K562 (cell line): ENCODE results near the gene PPOX. TPM values are rescaled to one million over a fixed set of nuclear protein-coding genes. Genes with fewer than 3 reads are reported as not detected.

ENCODE experiments used
- ATF1 ChIP-seq, 2 experiments: fragments of 450-650 bp in 1 of 2; IDR thresholded peaks; 2 replicates each; pipeline ENCODE4 v1.6.1; 2016; ENCODE audit warnings: missing compliant biosample characterization in 1 of 2, missing genetic modification characterization in 1 of 2
- BRD4 ChIP-seq: fragments of 200-600 bp; sonication (generic); IDR thresholded peaks from 2 replicates; pipeline ENCODE4 v1.6.1; 2017; ENCODE audit warnings: inconsistent platforms
- CBFA2T2 ChIP-seq: fragments of 450-650 bp; conservative IDR thresholded peaks from 2 replicates; pipeline ENCODE4 v1.6.1; 2017; ENCODE audit warnings: mild to moderate bottlenecking
- CC2D1A ChIP-seq: fragments of 450-650 bp; IDR thresholded peaks from 2 replicates; pipeline ENCODE4 v1.6.1; 2017; ENCODE audit warnings: mild to moderate bottlenecking
- CHD4 ChIP-seq: fragments of 200-600 bp; sonication (generic); IDR thresholded peaks from 3 replicates; pipeline ENCODE4 v1.6.1; 2012; ENCODE audit warnings: low read depth, mild to moderate bottlenecking, mixed read lengths, low read length, inconsistent platforms; ENCODE audit not compliant: insufficient read depth, insufficient replicate concordance, poor library complexity, severe bottlenecking
- DACH1 ChIP-seq: fragments of 450-650 bp; IDR thresholded peaks from 2 replicates; pipeline ENCODE4 v1.6.1; 2018; ENCODE audit not compliant: partially characterized antibody
- HCFC1 ChIP-seq: IDR thresholded peaks from 2 replicates; pipeline ENCODE4 v1.6.1; 2012; ENCODE audit warnings: low read depth, low read length, improper control_type of control experiment
- KAT8 ChIP-seq: fragments of 450-650 bp; IDR thresholded peaks from 2 replicates; pipeline ENCODE4 v1.6.1; 2016; ENCODE audit warnings: low read depth, mild to moderate bottlenecking
- MAFG ChIP-seq: fragments of 450-650 bp; conservative IDR thresholded peaks from 2 replicates; pipeline ENCODE4 v1.6.1; 2016; ENCODE audit warnings: missing genetic modification characterization, missing compliant biosample characterization
- MGA ChIP-seq: fragments of 450-650 bp; IDR thresholded peaks from 2 replicates; pipeline ENCODE4 v1.6.1; 2016; ENCODE audit warnings: mild to moderate bottlenecking, moderate library complexity
- MYC ChIP-seq, 2 experiments: fragments of 250-450 bp in 1 of 2; sonication (Bioruptor Pico) in 1 of 2; IDR thresholded peaks; 2 replicates each; pipeline versions ENCODE4 v1.5.1 to v1.6.1; 2012 to 2021; ENCODE audit warnings: low read depth in 2 of 2, borderline replicate concordance in 1 of 2, improper control_type of control experiment in 1 of 2, low read length in 1 of 2, mild to moderate bottlenecking in 1 of 2, moderate library complexity in 1 of 2
- RBM25 ChIP-seq: fragments of 200-400 bp; formaldehyde crosslinking; IDR thresholded peaks from 2 replicates; pipeline ENCODE4 v1.6.1; 2018; ENCODE audit warnings: low read length, low read depth, moderate library complexity; ENCODE audit not compliant: severe bottlenecking
- ZNF282 ChIP-seq: sonication (generic); formaldehyde crosslinking; IDR thresholded peaks from 2 replicates; pipeline ENCODE4 v1.8.1; 2023; ENCODE audit warnings: missing genetic modification reagents
- polyA plus RNA-seq, 8 experiments: library from polyadenylated mRNA; depleted of rRNA in 4 of 8; stranded (reverse) in 5 of 8; unstranded in 3 of 8; fragments of >200 nt; fragmentation: Nextera tagmentation in 2 of 8; fragmentation: Illumina TruSeq in 1 of 8; extraction: Ambion mirVana in 2 of 8; extraction: Trizol in 1 of 8; gene quantifications; 2 replicates each; pipeline versions ENCODE4 v1.2.1 to v1.2.3, GENCODE V29; 2011 to 2014; ENCODE audit warnings: inconsistent platforms in 1 of 8, missing spikeins in 1 of 8
- total RNA-seq, 7 experiments: library from RNA; depleted of rRNA in 6 of 7; stranded (reverse); fragments of >200 nt in 6 of 7; fragmentation: Illumina TruSeq in 2 of 7; extraction: Trizol in 2 of 7; gene quantifications; 2 replicates each; pipeline versions ENCODE4 v1.2.1 to v1.2.3, GENCODE V29; 2011 to 2021; ENCODE audit warnings: low replicate concordance in 1 of 7
- TF ChIP-seq, protein P1 (sequence below), 2 experiments: fragments of 250-450 bp in 1 of 2; fragments of 450-650 bp in 1 of 2; sonication (Bioruptor Pico) in 1 of 2; IDR thresholded peaks; 2 replicates each; pipeline versions ENCODE4 v1.6.1 to v1.8.0; 2016 to 2021; ENCODE audit warnings: mild to moderate bottlenecking in 2 of 2, moderate library complexity in 2 of 2, missing compliant biosample characterization in 1 of 2, missing genetic modification characterization in 1 of 2

The PPOX gene
- total and polyA plus RNA-seq, 9 of the 15 experiments (the other 6 are each of a cell fraction or from before 2014, with no cell fraction given), result 17.0 to 57.1 (median 38.9) TPM

- TF ChIP-seq KAT8 (no peak), RBM25 (peak; percentile 68), CHD4 (no peak), DACH1 (peak; percentile 47), MGA (peak; percentile 79), CBFA2T2 (peak; percentile 97), BRD4 (no peak; the same call in 1 of the 2 replicates), CC2D1A (peak; percentile 98), ZNF282 (CRISPR knock-in tag) (no peak), MAFG (tag) (no peak), ATF1 (CRISPR knock-in tag; IDR thresholded peaks at IDR 0.05) (no peak), ATF1 (tag; IDR thresholded peaks at IDR 0.05) (peak; percentile 88), HCFC1 (peak; percentile 53), MYC (IDR thresholded peaks at IDR 0.05; ENCODE audit: low read depth, low read length) (peak; percentile 86; the same call in 1 of the 2 replicates), MYC (CRISPR knock-in tag; IDR thresholded peaks at IDR 0.05; ENCODE audit: borderline replicate concordance, low read depth) (peak; percentile 71; the same call in 1 of the 2 replicates)
- TF ChIP-seq, protein P1, sequence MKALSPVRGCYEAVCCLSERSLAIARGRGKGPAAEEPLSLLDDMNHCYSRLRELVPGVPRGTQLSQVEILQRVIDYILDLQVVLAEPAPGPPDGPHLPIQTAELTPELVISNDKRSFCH (CRISPR knock-in tag; IDR thresholded peaks at IDR 0.05), result no peak
- TF ChIP-seq, protein P1 (tag; IDR thresholded peaks at IDR 0.05), result peak; percentile 67; the same call in 1 of the 2 replicates
Measured at GRCh38 chr1:161165742-161166668, at the start of gene PPOX (continued).
